ENCODE data around the gene PIP4K2C. TPM values are rescaled to one million over a fixed set of nuclear protein-coding genes. Genes with fewer than 3 reads are reported as not detected.

The PIP4K2C gene
- polyA plus RNA-seq, 2 of the 4 experiments (the other 2 are of a cell fraction) = 35.3 to 62.9 TPM

GRCh38 chr12:57615637-57616036 is 24.6 kb downstream of the PIP4K2C start:
- Histone ChIP-seq H3K4me1 (peaks cover 13% of the 10 kb centered on the region; the same call in 2 of the 3 replicates), H3K4me2 (no peak overlapping the region), H3K4me3 (no peak overlapping the region), H3K27ac (no peak overlapping the region), H3K9me3 (no peaks in the 10 kb centered on the region)
- TF ChIP-seq HEYL (CRISPR knock-in tag; IDR thresholded peaks at IDR 0.05) (no peak), ZFP36 (IDR thresholded peaks at IDR 0.05; ENCODE audit: borderline replicate concordance, partially characterized antibody) (no peak), ZSCAN20 (CRISPR knock-in tag; IDR thresholded peaks at IDR 0.05) (no peak), CHD2 (IDR thresholded peaks at IDR 0.05; ENCODE audit: low read length, partially characterized antibody) (no peak), RNF2 (IDR thresholded peaks at IDR 0.05; ENCODE audit: borderline replicate concordance, low read depth) (no peak), RFX5 (IDR thresholded peaks at IDR 0.05) (no peak), CHD4 (IDR thresholded peaks at IDR 0.05; ENCODE audit: borderline replicate concordance) (no peak)
- no peak for ATAC-seq
- 80% methylated on average over 5 of the region's 5 CpGs for WGBS (ENCODE audit: missing lambda C conversion rate)
- CTCF ChIA-PET = interaction anchor here (0.7 to 20.9 kb wide), 6 partner anchors 10 to 308 kb away, joined by 3 to 336 read pairs (median 4); partner anchors contain the start of genes B4GALNT1 and GLI1
- no peak for FAIRE-seq
- POLR2A ChIA-PET = no interaction called here
- no peak for DNase-seq (ENCODE audit: low read depth in 1 of 2, low spot score in 1 of 2)

GRCh38 chr12:57616383-57617101 is 25.6 kb downstream of the PIP4K2C start:
- no peak overlapping the region for H3K27ac ChIP-seq
- no peak for ATAC-seq
- no peak overlapping the region for H3K4me3 ChIP-seq
- H3K4me2 ChIP-seq = no peak overlapping the region
- no peak for TF ChIP-seq EP300 (IDR thresholded peaks at IDR 0.05)
- no peak for TF ChIP-seq ELK1 (IDR thresholded peaks at IDR 0.05; ENCODE audit: low read depth, low read length)
- TF ChIP-seq GATA3 (IDR thresholded peaks at IDR 0.05; ENCODE audit: borderline replicate concordance) = no peak
- no peak for TF ChIP-seq REST (IDR thresholded peaks at IDR 0.05)
- no peak for TF ChIP-seq POLR2A (IDR thresholded peaks at IDR 0.05; ENCODE audit: low read length)
- no peak for TF ChIP-seq NPAS2 (CRISPR knock-in tag; IDR thresholded peaks at IDR 0.05; ENCODE audit: borderline replicate concordance)
- TF ChIP-seq FOXS1 (CRISPR knock-in tag; IDR thresholded peaks at IDR 0.05) = no peak
- TF ChIP-seq FOSL2 (IDR thresholded peaks at IDR 0.05) = no peak
- no peak for TF ChIP-seq FOSL2 (CRISPR knock-in tag; IDR thresholded peaks at IDR 0.05)
- TF ChIP-seq HOXB13 (CRISPR knock-in tag; IDR thresholded peaks at IDR 0.05; ENCODE audit: low read depth) = no peak
- TF ChIP-seq ATOH8 (CRISPR knock-in tag; IDR thresholded peaks at IDR 0.05; ENCODE audit: low read depth) = no peak
- no peak for TF ChIP-seq TP53 (CRISPR knock-in tag; IDR thresholded peaks at IDR 0.05)
- no peak for TF ChIP-seq CTCF (IDR thresholded peaks at IDR 0.05)
- TF ChIP-seq BCL3 (IDR thresholded peaks at IDR 0.05) = no peak
- no peak for TF ChIP-seq CHD4 (IDR thresholded peaks at IDR 0.05; ENCODE audit: borderline replicate concordance)
- TF ChIP-seq EHF (CRISPR knock-in tag; IDR thresholded peaks at IDR 0.05) = no peak
- TF ChIP-seq USF2 (IDR thresholded peaks at IDR 0.05) = no peak
- no peak for TF ChIP-seq HEYL (CRISPR knock-in tag; IDR thresholded peaks at IDR 0.05)
- no peak for TF ChIP-seq EHMT2 (IDR thresholded peaks at IDR 0.05; ENCODE audit: low read depth)
- no peak for TF ChIP-seq CEBPB (IDR thresholded peaks at IDR 0.05)
- no peak for TF ChIP-seq ZSCAN20 (CRISPR knock-in tag; IDR thresholded peaks at IDR 0.05)
- ChIA-PET POLR2A (no interaction called here), CTCF (interaction anchor here (20.9 kb wide), 1 partner anchor 35 kb away, joined by 336 read pairs; no protein-coding TSS in a partner anchor)
- H3K4me1 ChIP-seq = peaks cover 16% of the 10 kb centered on the region; the same call in 1 of the 3 replicates
- 78% methylated on average over 3 of the region's 3 CpGs for WGBS (ENCODE audit: missing lambda C conversion rate)
- no peaks in the 10 kb centered on the region for H3K9me3 ChIP-seq
- no peak for FAIRE-seq
- no peak for DNase-seq (ENCODE audit: low read depth in 1 of 2, low spot score in 1 of 2)

Data from A549 (cell line).